Activated CD4-positive, alpha-beta T cell treated with anti-CD3 and anti-CD28 coated beads, Interleukin-2, amount 50 U/mL, for 48 hours (primary cell): ENCODE results near the gene GSTA5.
"Not testable (repeated sequence)": the region's sequence is repeated elsewhere in the genome, so short reads cannot be mapped to it uniquely, and the experiment has no call there.

ENCODE experiments used
- DNase-seq, 2 experiments: peaks; one replicate each; pipeline ENCODE4 v3.0.0-alpha.2; 2020

Gene GSTA5

DNA sequence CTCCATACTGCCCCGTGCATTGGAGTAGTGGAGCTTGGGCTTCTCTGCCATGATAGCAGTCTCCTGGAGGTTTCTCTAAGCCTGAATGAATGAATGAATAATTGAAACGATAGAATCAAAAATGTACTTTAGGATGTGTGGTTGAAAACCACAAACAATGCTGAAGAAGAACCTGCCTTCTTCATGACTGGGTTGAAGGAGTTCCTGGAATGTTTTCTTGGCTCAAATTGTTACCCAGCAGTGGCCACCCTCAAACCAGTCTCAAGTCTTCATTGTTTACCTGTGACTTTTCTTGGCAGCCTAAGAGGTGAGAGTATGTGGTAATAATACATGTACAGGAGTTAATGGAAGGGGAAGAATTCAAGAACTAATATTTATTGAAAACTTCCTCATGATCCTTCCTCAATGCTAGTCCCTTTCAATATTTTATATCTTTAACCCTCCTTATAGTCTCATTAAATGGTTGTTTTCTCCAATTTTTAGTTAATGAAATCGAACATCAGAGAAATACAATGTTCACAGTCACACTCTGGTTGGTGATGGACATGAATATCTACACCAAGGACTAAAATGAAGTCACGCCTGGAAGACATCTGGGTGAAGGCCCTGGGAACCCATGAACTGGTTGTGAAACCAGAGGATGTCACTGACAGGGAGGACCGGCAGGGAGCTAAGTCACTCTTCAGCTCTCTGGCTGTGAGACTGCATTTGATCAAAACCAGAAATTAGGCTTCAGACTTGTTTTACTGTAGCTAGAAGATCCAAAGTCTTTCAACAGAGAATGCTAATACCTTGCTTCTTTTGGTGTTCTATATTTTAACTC lies at the start of gene GSTA5:
GSTA5 (minus strand) TSS at position 51 of the 823 bp plus-strand sequence.
- DNase-seq: no peak

DNA sequence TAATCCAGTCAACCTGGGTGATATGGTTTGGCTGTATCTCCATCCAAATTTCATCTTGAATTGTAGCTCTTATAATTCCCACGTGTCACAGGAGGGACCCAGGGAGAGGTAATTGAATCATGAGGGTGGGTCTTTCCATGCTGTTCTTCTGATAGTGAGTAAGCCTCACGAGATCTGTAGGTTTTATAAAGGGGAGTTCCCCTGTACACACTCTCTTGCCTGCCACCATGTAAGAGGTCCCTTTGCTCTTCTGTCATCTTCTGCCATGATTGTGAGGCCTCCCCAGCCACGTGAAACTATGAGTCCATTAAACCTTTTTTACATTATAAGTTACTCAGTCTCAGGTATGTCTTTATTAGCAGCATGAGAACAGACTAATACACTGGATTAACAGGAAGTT lies 49.4 kb upstream of the GSTA5 start:
- no peak for DNase-seq

DNA sequence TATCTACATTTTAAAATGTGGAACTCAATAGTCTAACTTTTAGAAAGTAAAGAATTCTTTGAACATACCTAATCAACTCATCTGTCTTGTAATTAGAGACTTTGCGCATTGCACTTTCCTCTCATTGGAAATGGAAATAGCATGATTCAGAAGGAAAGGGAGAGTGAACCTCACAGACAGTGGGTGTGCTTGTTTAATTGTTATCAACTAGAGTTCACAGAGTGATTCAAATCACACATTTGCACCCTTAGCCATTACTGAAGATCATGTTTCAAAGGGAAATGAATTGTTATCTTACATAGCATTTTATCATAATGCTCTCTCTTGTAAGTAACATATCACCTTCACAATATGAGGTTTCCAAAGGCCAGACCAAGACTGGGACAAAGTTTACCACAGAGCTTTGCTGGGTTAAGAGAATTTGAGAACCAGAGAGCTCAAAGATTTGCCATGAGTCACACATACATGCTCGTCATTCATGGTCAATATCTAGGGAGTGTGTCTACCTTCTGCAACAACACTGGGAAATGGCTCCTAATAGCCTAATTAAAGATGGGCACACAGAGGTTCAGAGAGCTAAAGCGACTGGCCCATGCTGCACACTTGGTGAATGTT lies 47.4 kb upstream of the GSTA5 start:
- DNase-seq: no peak

DNA sequence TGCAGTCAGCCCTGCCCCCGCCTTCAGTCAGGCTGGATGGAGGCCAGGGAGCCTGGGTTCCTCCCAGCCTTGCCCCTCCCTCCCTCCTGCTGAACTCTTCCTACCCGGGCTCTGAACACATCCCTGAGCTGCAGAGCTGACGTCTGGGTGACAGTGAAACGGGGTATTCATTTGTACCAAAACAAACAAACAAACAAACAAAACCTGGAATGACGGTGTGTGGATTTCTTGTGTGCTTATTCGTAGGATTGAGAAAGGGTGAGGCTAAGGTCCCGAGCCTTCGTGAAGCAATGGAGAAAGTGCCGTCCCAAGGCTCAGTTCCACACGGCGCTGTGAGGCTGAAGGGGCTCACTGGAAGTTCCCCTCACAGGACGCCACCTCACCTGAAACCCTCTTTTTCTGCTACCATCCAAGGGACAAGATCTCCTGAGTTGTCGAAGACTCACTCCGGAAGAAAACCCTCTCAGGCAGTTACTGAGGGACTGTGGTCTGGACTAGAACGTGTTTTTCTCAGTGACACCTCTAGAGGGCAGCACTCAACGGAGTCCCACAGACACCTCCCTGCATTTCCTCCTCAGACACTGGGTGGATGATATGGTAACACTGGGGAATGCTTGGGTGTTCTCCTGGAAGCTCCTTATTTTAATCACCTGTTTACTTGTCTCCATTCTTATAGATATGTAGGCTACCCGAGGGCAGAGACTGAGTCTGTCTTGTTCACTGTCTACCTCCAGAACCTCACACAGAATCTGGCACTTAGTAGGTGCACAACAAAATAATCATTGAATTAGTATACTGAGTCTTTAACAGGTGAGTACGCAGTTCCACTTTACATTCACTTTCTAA lies 41.6 kb upstream of the GSTA5 start:
- DNase-seq: peak; percentile 66 to 78

DNA sequence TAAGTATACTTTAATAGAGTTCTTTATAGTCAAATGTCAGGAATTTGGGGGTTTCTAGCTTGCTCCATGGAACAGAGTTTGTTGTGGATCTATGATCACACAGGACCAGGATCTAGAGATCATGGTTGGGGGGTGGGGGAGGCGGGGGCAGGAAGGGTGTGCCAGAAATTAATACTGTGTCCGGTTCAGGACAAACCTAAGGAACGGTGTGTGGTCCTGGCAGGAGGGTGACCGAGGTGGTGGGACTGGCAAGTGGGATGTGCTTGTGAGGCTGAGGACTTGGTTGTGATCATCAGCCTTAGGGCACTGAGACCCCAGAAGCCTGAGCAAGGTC lies 41.0 kb upstream of the GSTA5 start:
- no peak for DNase-seq

DNA sequence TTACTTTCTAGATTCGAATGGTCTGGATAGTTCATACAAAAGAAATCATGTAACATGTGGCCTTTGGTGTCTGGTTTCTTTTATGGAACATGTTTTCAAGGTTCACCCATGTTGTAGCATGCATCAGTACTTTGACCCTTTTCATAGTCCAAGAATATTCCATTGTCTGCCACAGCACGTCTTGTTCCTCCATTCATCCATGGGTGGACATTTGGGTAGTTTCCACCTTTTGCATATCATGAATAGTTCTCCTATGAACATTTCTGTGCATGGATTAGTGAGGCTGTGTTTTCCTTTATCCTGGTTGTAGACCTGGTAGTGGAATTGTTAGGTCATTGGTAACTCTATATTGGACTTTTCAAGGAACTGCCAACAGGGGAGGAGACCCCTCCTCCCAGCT lies 37.2 kb upstream of the GSTA5 start:
- no peak for DNase-seq

DNA sequence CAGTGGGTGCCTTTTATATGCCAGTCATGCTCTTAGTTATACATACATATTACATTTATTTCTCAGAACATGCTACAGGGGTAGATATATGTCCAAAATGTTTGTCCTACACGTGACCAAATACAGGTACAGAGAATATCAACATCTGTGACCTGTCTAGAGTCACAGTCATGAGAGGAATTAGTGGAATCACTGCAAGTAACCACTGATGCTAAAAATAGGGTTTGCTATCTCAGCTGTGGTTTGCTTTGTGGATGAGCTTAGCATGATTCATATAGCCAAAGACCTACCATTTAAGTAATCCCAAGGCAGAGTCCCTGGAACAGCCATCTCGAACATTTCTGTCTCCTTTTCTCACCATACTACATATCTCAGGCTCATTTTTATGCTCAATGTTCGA lies 36.6 kb upstream of the GSTA5 start:
- DNase-seq: no peak

DNA sequence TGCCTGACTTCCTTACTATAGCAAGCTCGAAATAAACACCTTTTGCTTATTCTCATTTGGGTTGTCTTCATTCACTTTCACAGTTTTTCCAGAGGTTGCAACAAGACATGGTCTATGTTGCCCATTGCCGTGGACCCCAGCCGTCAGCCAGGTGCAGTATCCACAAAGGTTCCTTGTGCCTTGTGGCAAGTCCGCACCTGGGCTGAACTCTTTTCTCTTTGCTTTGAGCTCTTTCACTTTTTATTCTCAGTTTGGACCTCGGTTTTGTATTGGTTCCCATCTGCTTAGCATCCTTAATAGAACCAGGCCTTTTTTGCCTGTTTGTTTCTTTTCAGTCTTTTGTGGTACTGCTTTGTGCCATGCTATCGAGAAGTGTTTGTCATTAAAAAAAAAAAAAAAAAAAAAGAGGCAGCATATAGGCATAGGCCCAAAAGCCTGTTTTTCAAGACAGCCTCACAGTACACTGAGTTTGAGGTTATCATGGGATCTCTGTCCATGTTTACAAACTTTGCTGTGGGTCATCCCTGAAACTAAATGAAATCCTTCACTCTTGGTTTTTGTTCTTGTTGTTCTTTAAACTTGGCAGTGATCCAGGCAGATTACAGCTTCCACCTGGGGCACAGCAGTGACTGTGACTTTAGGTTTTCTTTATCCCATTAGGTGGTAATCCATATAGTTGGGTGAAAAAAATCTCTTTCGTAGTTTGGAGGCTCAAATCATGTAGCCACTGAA lies 35.6 kb upstream of the GSTA5 start:
- no peak for DNase-seq

DNA sequence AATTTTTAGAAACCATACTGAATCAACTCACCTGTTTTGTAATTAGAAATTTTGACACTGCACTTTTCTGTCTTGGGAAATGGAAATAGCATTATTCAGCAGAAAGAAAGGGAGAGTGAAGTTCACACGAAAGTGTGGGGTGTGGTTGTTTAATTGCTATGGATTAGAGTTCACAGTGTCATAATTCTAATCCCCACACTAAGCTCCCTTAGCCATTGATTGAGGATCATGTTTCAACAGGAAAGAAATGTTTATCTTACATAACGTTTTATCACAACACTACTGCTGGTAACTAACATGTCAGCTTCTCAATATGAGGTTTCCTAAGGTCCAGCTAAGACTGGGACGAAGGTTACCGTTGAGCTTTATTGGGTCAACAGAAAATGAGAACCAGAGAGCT lies 31.4 kb upstream of the GSTA5 start:
- DNase-seq: no peak

DNA sequence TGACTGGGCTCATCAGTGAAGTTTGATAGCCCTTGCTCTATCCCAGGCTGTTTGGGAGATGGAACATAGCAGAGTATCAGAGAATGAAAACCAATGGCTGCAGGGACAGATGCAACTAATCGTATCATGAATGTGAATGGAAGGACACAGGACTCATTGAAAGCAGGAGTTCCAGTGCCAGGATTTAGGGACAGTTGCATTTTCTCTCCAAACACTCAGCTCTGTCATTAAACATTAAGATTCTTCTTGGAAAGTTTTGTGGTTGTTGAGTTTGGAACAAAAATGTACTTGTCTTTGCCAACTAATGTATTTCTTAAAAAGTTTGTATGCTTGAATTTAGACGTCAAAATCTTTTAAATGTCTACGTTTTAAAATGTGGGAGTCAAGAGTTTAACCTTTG lies 31.0 kb upstream of the GSTA5 start:
- no peak for DNase-seq

DNA sequence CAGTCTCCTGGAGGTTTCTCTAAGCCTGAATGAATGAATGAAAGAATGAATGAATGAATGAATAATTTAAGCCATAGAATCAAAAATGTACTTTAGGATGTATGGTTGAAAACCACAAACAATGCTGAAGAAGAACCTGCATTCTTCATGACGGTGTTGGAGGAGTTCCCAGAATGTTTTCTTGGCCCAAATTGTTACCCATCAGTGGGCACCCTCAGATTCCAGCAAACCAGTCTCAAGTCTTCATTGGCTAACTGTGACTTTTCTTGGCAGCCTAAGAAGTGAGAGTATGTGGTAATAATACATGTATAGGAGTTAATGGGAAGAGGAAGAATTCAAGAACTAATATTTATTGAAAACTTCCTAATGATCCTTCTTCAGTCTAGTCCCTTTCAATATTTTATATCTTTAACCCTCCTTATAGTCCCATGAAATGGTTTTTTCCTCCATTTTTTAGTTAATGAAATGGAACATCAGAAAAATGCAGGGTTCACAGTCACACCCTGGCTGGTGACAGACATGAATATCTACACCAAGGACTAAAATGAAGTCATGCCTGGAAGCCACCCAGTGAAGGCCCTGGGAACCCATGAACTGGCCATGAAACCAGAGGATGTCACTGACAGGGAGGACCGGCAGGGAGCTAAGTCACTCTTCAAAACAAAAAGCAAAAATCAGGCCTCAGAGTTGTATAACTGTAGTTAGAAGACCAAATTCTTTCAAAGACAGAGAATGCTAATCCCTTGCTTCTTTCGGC lies 29.9 kb upstream of the GSTA5 start:
- not testable (repeated sequence) for DNase-seq

DNA sequence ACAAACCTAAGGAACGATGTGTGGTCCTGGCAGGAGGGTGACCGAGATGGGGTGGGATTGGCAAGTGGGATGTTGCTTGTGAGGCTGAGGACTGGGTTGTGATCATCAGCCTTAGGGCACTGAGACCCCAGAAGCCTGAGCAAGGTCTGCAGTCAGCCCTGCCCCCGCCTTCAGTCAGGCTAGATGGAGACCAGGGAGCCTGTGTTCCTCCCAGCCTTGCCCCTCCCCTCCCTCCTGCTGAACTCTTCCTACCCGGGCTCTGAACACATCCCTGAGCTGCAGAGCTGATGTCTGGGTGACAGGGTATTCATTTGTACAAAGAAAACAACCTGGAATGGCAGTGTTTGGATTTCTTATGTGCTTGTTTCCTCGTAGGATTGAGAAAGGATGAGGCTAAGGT lies 28.3 kb upstream of the GSTA5 start:
- DNase-seq: not testable (repeated sequence)

DNA sequence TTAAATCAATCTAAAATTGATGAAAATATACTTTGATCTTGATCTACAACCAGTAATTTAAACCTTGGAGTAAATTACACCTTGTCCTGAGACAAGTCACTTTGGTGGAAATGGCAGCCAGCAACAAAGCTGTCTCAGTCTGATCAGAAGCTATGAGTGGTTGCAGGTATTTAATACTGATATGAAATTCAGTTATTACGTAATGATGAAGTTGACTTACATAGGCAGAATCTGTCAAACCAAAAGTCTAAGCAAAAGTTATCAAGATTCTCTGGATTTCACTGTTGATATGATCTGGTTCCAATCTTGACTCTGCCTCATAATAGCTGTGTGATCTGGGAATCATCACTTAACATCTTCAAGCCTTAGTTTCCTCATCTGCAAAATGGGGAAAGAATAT lies 27.6 kb upstream of the GSTA5 start:
- no peak for DNase-seq

DNA sequence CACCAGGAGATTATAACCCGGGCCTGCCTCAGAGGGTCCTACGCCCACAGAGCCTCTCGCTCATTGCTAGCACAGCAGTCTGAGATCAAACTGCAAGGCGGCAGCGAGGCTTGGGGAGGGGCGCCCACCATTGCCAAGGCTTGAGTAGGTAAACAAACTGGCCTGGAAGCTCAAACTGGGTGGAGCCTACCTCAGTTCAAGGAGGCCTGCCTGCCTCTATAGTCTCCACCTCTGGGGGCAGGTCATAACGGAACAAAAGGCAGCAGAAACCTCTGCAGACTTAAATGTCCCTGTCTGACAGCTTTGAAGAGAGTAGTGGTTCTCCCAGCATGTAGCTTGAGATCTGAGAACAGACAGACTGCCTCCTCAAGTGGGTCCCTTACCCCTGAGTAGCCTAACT lies 20.5 kb upstream of the GSTA5 start:
- DNase-seq: not testable (repeated sequence)

DNA sequence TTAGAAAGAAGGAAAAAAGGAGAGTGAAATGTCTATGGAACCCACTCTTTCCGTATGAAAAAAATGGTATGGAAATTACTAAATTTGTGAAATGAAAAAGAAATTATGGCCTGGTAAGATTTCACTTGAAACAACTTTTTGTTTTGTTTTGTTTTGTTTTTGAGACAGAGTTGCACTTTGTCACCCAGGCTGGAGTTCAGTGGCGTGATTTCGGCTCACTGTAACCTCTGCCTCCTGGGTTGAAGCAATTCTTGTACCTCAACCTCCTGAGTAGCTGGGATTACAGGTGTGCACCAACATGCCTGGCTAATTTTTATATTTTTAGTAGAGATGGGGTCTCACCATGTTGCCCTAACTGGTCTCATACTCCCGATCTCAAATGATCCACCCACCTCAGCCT lies 17.8 kb upstream of the GSTA5 start:
- DNase-seq: no peak

DNA sequence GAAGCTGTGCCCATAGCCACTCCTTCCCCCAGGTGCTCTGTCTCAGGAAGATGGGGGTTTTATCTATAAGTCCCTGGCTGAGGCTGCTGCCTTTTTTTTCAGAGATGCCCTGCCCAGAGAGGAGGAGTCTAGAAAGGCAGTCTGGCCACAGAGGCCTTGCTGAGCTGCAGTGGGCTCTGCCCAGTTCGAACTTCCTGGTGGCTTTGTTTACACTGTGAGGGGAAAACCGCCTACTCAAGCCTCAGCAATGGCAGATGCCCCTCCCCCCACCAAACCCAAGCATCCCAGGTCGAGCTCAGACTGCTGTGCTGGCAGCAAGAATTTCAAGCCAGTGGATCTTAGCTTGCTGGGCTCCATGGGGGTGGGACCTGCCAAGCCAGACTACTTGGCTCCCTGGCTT lies 15.5 kb upstream of the GSTA5 start:
- not testable (repeated sequence) for DNase-seq

DNA sequence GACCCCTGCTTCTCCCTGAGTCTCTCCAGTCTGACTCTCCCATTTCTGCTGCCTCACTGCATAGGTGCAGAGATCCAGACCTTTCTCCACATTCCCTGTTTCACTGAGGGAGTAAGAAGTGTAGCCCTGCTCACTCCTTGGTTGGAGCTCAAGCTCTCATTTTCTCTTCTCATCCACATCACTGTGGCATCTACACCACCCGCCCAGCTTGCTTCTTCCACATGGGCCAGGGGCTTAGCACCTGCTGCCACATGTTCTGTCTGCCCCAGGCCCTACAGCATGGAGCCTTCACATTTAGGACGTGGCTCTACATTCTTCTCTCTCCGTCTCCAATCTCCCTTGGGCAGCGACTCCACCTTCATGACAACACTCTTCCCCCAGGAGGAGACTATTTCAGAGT lies 8.5 kb upstream of the GSTA5 start:
- no peak for DNase-seq

DNA sequence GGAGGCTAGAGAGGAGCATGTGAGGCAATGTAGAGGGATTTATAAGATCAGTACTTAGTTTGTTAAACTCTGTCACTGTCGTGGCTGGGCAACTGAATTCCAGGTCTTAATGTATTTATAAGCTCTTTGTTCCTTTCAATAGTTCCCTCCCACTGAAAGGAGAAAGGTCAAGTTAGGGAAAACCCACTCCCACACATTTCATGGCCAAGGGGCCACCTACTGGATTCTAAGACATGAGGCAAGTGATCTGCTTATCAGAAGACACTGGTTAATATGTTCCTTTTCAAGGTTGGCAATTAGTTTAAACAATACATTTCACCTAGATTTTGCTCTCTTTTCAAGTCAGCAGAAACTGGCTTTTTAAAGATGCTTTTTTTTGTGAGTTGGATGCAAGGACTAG lies 5.4 kb upstream of the GSTA5 start:
- no peak for DNase-seq

DNA sequence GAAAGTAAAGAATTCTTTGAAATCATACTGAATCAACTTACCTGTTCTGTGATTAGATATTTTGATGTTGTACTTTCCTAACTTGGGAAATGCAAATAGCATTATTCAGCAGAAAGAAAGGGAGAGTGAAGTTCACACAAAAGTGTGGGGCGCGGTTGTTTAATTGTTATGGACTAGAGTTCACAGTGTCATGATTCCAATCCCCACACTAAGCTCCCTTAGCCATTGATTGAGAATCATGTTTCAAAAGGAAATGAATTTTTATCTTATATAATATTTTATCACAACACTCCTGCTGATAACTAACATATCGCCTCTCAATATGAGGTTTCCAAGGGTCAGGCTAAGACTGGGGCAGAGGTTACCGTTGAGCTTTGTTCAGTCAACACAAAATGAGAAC lies 3.0 kb upstream of the GSTA5 start:
- DNase-seq: no peak

DNA sequence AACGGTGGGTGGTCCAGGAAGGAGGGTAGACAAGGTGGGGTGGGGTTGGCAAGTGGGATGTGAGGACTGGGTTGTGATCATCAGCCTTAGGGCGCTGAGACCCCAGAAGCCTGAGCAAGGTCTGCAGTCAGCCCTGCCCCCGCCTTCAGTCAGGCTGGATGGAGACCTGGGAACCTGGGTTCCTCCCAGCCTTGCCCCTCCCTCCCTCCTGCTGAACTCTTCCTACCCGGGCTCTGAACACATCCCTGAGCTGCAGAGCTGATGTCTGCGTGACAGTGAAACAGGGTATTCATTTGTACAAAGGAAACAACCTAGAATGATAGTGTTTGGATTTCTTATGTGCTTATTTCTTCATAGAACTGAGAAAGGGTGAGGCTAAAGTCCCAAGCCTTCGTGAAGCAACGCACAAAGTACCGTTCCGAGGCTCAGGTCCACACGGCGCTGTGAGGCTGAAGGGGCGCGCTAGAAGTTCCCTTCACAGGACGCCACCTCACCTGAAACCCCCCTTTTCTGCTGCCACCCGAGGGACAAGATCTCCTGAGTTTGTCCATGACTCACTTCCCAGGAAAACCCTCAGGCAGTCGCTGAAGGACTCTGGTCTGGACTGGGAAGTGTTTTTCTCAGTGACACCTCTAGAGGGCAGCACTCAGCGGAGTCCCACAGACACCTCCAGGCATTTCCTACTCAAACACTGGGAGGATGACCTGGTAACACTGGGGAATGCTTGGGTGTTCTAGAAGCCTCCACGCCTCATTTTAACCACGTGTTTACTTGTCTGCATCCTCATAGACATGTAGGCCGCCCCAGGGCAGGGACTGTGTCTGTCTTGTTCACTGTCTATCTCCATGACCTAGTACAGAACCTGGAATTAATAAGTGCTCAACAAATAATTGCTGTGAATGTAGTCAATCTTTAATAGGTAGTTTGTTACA lies 1.2 kb downstream of the GSTA5 start:
- peak; percentile 54 to 65 for DNase-seq

DNA sequence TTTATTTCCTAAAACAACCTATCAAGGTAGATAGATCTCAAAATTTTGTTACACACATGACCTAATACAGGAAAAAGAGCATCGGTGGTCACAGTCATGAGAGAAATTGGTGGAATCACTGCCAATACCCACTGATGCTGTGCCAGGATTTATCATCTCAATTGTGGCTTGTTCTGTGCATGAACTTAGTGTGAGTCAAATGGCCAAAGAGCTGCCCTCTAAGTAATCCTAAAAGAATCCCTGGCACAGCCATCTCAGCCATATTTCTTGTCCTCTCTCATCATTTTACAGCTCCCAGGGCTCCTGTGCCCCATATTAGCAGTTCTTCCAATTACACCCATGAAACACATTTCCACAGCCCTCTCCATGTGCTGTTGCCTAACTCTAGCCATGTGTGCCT lies 6.1 kb downstream of the GSTA5 start:
- no peak for DNase-seq
